IMR-90 (cell line): Measurements from ENCODE around the gene RAB11A.

Experiments
- CTCF ChIP-seq: conservative IDR thresholded peaks from 2 replicates; pipeline ENCODE4 v1.5.1; 2012; ENCODE audit warnings: mild to moderate bottlenecking, low read depth, low read length, improper control_type of control experiment
- MXI1 ChIP-seq: IDR thresholded peaks from 2 replicates; pipeline ENCODE4 v1.6.1; 2012; ENCODE audit warnings: low read depth, mild to moderate bottlenecking, low read length, moderate library complexity, borderline replicate concordance
- POLR2A ChIP-seq: IDR thresholded peaks from 2 replicates; pipeline ENCODE4 v1.6.1; 2012; ENCODE audit warnings: mild to moderate bottlenecking, low read depth, low read length
- RFX5 ChIP-seq: IDR thresholded peaks from 2 replicates; pipeline ENCODE4 v1.8.0; 2012; ENCODE audit warnings: low read depth, mild to moderate bottlenecking, low read length, moderate library complexity
- SMC3 ChIP-seq: fragments of 150-350 bp; IDR thresholded peaks from 2 replicates; pipeline ENCODE4 v1.6.1; 2016; ENCODE audit warnings: low read depth, mild to moderate bottlenecking, antibody characterized with exemption, low read length, moderate library complexity

GRCh38 chr15:65824031-65824743 is 45.1 kb upstream of the RAB11A start:
- TF ChIP-seq CTCF = peak; percentile 68
- TF ChIP-seq RFX5 = no peak
- TF ChIP-seq SMC3 = peak; percentile 32; the same call in 1 of the 2 replicates
- TF ChIP-seq MXI1 = no peak
- no peak for TF ChIP-seq POLR2A
